Osteocyte (in vitro differentiated cells): ENCODE results near the gene COL27A1. TPM values are rescaled to one million over a fixed set of nuclear protein-coding genes. Genes with fewer than 3 reads are reported as not detected.

Experiments
- DNase-seq: peaks from one replicate; pipeline ENCODE4 v3.0.0; 2021; ENCODE audit warnings: mixed read lengths; ENCODE audit not compliant: unreplicated experiment; ENCODE audit errors: extremely low spot score
- H3K27ac Mint-ChIP-seq: one replicate; pipeline ENCODE4 v1.8.0; 2021; ENCODE audit warnings: mild to moderate bottlenecking, mixed read lengths; ENCODE audit not compliant: unreplicated experiment
- H3K27me3 Mint-ChIP-seq: one replicate; pipeline ENCODE4 v1.8.0; 2021; ENCODE audit warnings: mixed read lengths; ENCODE audit not compliant: unreplicated experiment
- H3K36me3 Mint-ChIP-seq: one replicate; pipeline ENCODE4 v1.8.0; 2021; ENCODE audit warnings: mixed read lengths; ENCODE audit not compliant: unreplicated experiment
- H3K4me1 Mint-ChIP-seq: one replicate; pipeline ENCODE4 v1.8.0; 2021; ENCODE audit warnings: mixed read lengths; ENCODE audit not compliant: unreplicated experiment
- H3K4me3 Mint-ChIP-seq: one replicate; pipeline ENCODE4 v1.8.0; 2021; ENCODE audit warnings: mild to moderate bottlenecking, moderate library complexity, mixed read lengths; ENCODE audit not compliant: unreplicated experiment
- H3K9me3 Mint-ChIP-seq: one replicate; pipeline ENCODE4 v1.8.0; 2021; ENCODE audit warnings: mixed read lengths; ENCODE audit not compliant: unreplicated experiment
- total RNA-seq: library from RNA; stranded (reverse); gene quantifications from 2 replicates; pipeline ENCODE4 v1.2.1, GENCODE V29; 2021
- TF ChIP-seq, protein P1 (sequence below): fragments of 200-600 bp; sonication (generic); IDR thresholded peaks from 2 replicates; pipeline ENCODE4 v1.5.0; 2021; ENCODE audit warnings: antibody characterized with exemption, mild to moderate bottlenecking, moderate library complexity

The COL27A1 gene
- total RNA-seq, 1 donor from 2014 or later: 44.4 TPM

DNA sequence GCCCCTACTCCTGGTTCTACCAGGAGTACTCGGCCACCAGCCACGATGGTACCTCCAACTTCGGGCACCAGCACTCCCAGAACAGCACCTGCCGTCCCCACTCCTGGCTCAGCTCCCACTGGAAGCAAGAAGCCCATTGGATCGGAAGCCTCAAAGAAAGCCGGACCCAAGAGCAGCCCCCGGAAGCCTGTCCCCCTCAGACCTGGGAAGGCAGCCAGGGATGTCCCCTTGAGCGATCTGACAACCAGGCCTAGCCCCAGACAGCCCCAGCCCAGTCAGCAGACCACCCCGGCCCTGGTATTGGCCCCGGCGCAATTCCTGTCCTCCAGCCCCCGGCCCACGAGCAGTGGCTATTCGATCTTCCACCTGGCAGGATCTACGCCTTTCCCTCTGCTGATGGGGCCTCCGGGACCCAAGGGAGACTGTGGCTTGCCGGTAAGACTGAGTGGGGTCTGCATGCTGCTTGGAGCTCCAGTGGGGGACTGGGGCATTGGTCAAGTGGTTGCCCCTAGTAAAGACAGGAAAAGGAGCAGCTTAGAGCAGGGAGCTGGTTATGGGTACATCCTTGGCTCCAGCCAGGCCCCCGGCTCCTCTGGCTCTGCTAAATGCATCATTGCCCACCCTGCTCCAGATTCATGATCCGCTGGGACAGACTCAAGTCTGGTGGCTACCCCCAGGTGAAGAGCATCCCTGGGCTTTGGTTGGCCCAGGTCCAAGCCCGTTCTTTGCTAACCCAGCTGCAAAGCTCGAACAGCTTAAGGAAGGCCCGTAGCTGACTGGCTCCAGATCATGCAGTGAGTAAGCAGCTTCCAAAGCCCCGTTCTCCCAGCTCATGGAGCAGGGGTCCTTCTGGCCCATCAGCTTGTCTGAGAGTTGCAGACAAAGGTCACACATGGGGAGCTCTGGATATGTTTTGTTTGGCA, 14.0 kb downstream of the COL27A1 start:
- Mint-ChIP-seq H3K4me1 (peaks cover 67% of the 10 kb centered on the region), H3K27ac (peak overlapping the region; percentile 98), H3K4me3 (peak overlapping the region; percentile 20), H3K9me3 (no peaks in the 10 kb centered on the region), H3K36me3 (peaks cover 9% of the 10 kb centered on the region), H3K27me3 (no peaks in the 10 kb centered on the region)
- no peak for DNase-seq
- TF ChIP-seq, protein P1, sequence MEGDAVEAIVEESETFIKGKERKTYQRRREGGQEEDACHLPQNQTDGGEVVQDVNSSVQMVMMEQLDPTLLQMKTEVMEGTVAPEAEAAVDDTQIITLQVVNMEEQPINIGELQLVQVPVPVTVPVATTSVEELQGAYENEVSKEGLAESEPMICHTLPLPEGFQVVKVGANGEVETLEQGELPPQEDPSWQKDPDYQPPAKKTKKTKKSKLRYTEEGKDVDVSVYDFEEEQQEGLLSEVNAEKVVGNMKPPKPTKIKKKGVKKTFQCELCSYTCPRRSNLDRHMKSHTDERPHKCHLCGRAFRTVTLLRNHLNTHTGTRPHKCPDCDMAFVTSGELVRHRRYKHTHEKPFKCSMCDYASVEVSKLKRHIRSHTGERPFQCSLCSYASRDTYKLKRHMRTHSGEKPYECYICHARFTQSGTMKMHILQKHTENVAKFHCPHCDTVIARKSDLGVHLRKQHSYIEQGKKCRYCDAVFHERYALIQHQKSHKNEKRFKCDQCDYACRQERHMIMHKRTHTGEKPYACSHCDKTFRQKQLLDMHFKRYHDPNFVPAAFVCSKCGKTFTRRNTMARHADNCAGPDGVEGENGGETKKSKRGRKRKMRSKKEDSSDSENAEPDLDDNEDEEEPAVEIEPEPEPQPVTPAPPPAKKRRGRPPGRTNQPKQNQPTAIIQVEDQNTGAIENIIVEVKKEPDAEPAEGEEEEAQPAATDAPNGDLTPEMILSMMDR: no peak

DNA sequence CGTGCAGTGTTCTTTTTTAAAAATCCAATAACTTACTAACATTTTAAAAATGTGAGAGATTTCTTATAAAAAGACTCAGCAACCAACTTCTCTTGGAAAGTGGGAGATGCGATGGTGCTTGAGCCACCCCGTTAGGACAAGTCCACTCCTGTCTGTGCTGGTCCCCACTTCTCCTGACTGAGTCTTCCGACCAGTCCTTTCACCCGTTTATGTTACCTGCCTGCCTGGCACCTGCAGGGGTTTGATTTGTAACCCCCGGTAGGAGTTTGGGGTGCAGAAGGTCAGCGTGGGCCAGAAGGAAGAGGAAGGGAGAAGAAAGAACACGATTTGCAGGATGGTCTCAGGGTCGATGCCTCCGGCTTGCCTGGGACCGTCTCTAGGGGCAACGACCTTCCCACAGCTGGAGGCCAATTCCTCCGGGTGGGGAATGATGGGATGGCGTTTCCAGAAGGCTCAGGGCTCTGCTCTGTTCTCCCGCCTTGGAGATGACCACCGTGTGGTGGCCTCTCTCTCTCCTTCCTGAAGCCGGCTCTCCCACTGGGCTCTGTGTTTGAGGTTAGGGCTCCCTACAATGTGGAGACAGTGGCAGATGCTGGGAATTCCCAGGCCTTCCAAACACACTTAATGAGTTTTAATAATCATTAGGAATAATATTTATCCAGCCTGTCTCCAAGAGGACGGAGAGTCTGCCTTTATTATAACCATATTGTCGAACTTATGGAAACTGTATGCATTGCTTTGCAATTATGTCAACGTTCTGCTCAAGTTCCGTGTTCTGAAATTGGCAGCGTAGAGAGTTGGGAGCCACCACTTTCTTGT, 14.8 kb downstream of the COL27A1 start:
- TF ChIP-seq, protein P1: no peak
- peak overlapping the region; percentile 32 for H3K4me3 Mint-ChIP-seq
- no peaks in the 10 kb centered on the region for H3K27me3 Mint-ChIP-seq
- no peak for DNase-seq
- peaks cover 9% of the 10 kb centered on the region for H3K36me3 Mint-ChIP-seq
- H3K9me3 Mint-ChIP-seq: no peaks in the 10 kb centered on the region
- H3K27ac Mint-ChIP-seq: peak overlapping the region; percentile 98
- peaks cover 72% of the 10 kb centered on the region for H3K4me1 Mint-ChIP-seq

DNA sequence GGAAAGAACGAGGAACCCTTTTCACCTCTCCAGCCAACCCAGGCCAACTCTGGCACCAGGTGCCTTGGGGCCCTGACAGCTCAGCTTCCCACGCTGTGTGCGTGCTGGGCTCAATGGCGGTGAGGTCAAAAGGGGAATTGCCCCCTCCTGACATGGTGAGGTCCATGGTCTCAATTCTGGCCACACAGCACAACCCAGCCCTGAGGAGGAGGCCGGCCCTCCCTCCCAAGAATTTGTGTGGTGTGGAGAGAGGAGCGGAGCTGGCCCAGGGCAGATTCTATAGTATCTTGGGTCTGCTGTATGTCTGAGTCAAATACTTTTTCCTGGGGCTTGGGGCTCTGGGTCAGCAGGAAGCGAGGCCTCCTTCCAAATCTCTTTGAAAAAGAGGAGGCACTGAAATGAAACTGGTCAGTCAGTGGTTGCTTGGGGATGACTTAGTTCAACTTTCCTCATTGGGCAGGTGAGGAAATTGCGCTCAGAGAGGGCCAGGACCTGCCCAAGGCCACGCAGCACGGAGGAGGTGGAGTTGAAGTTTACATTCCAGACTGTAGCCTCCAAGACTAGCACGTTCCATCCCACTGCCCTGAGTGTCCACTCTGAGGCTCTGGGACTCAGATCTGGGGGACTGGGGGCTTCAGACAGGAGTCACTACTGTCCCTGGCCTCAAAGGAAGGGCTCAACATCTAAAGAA, 15.6 kb downstream of the COL27A1 start:
- Mint-ChIP-seq H3K4me3 (peak overlapping the region; percentile 27), H3K27ac (peak overlapping the region; percentile 98), H3K4me1 (peaks cover 77% of the 10 kb centered on the region), H3K27me3 (no peaks in the 10 kb centered on the region), H3K36me3 (peaks cover 9% of the 10 kb centered on the region), H3K9me3 (no peaks in the 10 kb centered on the region)
- TF ChIP-seq, protein P1: no peak
- DNase-seq: no peak

DNA sequence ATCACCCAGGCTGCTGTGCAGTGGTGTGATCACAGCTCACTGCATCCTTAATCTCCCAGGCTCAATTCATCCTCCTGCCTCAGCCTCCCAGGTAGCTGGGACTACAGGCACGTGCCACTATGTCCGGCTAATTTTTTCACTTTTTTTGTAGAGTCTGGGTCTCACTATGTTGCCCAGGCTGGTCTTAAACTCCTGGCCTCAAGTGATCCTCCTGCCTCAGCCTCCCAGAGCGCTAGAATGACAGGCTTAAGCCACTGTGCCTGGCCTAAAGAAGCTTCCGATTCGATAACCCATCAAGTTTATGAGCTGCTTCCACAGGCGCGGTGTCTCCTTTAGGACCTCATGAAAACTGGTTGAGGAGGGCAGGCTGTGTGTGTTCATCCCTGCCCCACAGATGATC, 16.2 kb downstream of the COL27A1 start:
- Mint-ChIP-seq H3K4me1 (peaks cover 79% of the 10 kb centered on the region), H3K27ac (peak overlapping the region; percentile 98)

More for the DNA sequence above, 16.2 kb downstream of the COL27A1 start:
- Mint-ChIP-seq H3K36me3 (peaks cover 9% of the 10 kb centered on the region), H3K4me3 (no peak overlapping the region), H3K27me3 (no peaks in the 10 kb centered on the region), H3K9me3 (no peaks in the 10 kb centered on the region)
- no peak for DNase-seq
- TF ChIP-seq, protein P1: no peak
